ENCODE results near the gene CTBP2. TPM values are rescaled to one million over a fixed set of nuclear protein-coding genes. Genes with fewer than 3 reads are reported as not detected.

CTBP2 gene
- total RNA-seq, 3 donors from 2014 or later, result 53.1 to 91.2 (median 65.9) TPM

DNA sequence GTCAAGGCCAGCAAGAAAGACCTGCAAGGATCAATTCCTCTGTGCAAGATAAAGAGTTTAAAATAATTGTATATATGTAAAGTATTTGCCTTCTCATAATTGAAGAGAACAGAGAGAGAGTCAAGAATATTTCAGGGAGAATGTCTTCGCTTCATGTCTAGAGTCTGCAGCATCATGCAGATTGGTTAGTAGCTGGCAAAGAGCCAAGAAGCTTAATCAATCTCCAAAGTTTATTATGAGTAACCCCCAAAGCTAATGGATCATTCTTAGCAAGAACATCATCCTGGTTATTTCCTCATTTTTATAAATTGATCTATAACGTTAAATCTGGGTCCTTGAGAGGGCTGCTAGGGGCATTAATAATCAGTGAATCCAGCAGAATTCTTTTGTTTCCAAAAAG lies 38.9 kb upstream of the CTBP2 start:
- intact Hi-C loops (cut with DNase I; ENCODE audit: low total_unique reads), result no loop called here
- DNase-seq (ENCODE audit: low spot score in 2 of 2), result no peak
- H3K9me3 ChIP-seq, result no peaks in the 10 kb centered on the region
- no peaks in the 10 kb centered on the region for H3K27me3 ChIP-seq
- H3K4me1 ChIP-seq, result no peaks in the 10 kb centered on the region
- no peak overlapping the region for H3K4me3 ChIP-seq
- TF ChIP-seq POLR2A (IDR thresholded peaks at IDR 0.05), result no peak
- no peak for TF ChIP-seq POLR2AphosphoS5 (IDR thresholded peaks at IDR 0.05)
- TF ChIP-seq, protein P1, sequence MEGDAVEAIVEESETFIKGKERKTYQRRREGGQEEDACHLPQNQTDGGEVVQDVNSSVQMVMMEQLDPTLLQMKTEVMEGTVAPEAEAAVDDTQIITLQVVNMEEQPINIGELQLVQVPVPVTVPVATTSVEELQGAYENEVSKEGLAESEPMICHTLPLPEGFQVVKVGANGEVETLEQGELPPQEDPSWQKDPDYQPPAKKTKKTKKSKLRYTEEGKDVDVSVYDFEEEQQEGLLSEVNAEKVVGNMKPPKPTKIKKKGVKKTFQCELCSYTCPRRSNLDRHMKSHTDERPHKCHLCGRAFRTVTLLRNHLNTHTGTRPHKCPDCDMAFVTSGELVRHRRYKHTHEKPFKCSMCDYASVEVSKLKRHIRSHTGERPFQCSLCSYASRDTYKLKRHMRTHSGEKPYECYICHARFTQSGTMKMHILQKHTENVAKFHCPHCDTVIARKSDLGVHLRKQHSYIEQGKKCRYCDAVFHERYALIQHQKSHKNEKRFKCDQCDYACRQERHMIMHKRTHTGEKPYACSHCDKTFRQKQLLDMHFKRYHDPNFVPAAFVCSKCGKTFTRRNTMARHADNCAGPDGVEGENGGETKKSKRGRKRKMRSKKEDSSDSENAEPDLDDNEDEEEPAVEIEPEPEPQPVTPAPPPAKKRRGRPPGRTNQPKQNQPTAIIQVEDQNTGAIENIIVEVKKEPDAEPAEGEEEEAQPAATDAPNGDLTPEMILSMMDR (IDR thresholded peaks at IDR 0.05), result no peak
- no peaks in the 10 kb centered on the region for H3K36me3 ChIP-seq
- H3K27ac ChIP-seq, result no peak overlapping the region

DNA sequence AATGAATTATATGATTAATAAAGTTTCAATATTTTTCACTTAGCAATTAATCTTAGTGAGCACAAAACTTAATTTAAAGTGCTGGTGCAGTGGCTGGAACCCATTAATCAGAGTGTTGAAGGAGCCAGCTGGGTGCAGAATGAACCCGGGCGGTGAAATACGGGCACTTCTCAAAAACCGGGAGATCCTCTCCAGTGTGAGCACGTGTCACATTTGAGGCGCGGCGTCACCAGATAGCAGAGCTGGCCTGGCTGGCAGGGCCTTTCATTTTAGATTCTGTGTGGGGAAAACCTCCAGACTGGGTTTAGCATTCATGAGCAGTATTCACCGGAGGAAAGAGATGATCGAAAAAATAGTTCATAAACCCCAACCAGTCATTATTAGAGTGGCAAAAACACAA lies 34.5 kb upstream of the CTBP2 start:
- no peaks in the 10 kb centered on the region for H3K27me3 ChIP-seq
- no peak for TF ChIP-seq POLR2A (IDR thresholded peaks at IDR 0.05)
- no peak for TF ChIP-seq POLR2AphosphoS5 (IDR thresholded peaks at IDR 0.05)
- TF ChIP-seq, protein P1 (IDR thresholded peaks at IDR 0.05), result no peak
- H3K9me3 ChIP-seq, result no peaks in the 10 kb centered on the region
- no peak overlapping the region for H3K4me3 ChIP-seq
- H3K27ac ChIP-seq, result no peak overlapping the region
- DNase-seq (ENCODE audit: low spot score in 2 of 2), result no peak
- no peaks in the 10 kb centered on the region for H3K36me3 ChIP-seq
- intact Hi-C loops (cut with DNase I; ENCODE audit: low total_unique reads), result no loop called here
- H3K4me1 ChIP-seq, result no peaks in the 10 kb centered on the region

DNA sequence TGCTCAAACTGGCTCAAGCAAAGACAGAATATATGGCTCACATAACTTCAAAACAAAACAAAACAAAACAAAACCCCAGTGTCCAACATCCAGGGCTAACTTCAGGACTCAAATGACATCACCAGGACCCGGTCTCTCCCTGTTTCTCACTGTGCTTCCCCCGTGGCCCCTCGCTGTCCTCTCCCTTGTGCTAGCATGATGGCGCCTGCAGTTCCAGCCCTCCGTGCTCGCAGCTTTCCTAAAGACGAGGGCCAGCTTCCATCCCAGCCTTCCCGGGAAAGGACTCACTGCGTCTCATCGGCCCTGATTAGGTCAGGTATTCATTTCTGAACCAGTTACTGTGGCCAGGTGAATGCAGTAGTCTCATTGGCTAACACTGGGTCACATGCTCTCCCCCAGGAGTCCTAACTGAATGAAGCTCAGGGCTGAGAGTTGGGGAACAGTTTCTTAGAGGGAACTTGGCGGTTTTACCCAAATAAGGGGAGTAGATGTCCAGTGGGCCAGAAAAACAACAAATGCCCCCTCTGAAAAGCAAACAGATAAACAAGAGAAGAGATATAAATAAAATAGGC lies 33.0 kb upstream of the CTBP2 start:
- no peak for DNase-seq (ENCODE audit: low spot score in 2 of 2)
- Histone ChIP-seq H3K36me3 (no peaks in the 10 kb centered on the region), H3K27ac (no peak overlapping the region), H3K4me3 (no peak overlapping the region), H3K9me3 (no peaks in the 10 kb centered on the region), H3K27me3 (no peaks in the 10 kb centered on the region), H3K4me1 (no peaks in the 10 kb centered on the region)
- intact Hi-C loops (cut with DNase I; ENCODE audit: low total_unique reads), result no loop called here
- TF ChIP-seq POLR2A (IDR thresholded peaks at IDR 0.05) (no peak), POLR2AphosphoS5 (IDR thresholded peaks at IDR 0.05) (no peak)
- TF ChIP-seq, protein P1 (IDR thresholded peaks at IDR 0.05), result no peak

DNA sequence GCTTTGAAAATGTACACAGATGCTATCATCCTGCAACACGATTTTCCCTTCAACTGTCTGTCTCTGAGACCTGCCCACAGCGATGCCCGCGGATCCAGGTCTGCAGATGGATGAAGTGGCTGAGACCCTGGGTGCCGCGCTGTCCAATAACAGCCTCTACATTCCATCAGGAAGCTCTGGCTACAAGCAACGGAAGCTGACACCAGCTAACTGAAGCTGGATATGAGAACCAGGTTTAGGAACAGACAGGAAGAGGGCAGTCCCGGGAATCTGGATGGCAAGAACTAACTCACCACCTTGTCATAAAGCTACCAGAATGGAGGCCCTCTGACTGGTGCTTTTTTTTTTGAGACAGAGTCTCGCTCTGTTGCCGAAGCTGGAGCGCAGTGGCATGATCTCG lies 32.3 kb upstream of the CTBP2 start:
- H3K4me3 ChIP-seq, result no peak overlapping the region
- H3K4me1 ChIP-seq, result no peaks in the 10 kb centered on the region
- H3K36me3 ChIP-seq, result no peaks in the 10 kb centered on the region
- H3K27ac ChIP-seq, result no peak overlapping the region
- no peaks in the 10 kb centered on the region for H3K9me3 ChIP-seq
- no peaks in the 10 kb centered on the region for H3K27me3 ChIP-seq
- intact Hi-C loops (cut with DNase I; ENCODE audit: low total_unique reads), result no loop called here
- no peak for DNase-seq (ENCODE audit: low spot score in 2 of 2)
- TF ChIP-seq POLR2A (IDR thresholded peaks at IDR 0.05), result no peak
- TF ChIP-seq, protein P1 (IDR thresholded peaks at IDR 0.05), result no peak

DNA sequence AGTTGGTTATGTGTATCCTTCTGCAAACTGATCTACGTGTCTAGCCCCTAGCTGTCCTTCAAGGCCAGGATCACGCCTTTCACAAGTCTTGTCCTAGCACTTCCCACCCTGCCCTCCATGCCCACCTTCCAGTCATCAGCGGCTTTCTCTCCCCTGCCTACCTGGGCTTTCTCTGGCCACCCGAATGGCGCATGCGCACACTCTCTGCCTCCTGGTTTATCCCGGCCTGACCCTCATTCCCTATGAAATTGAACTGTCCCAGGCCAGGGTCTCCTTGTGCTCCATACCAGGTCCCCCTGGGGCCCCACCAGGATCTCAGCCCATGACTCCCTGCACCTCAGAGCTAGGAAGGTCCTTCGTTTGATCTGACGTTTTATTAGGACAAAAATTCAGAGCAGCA lies 31.6 kb upstream of the CTBP2 start:
- intact Hi-C loops (cut with DNase I; ENCODE audit: low total_unique reads), result no loop called here
- DNase-seq (ENCODE audit: low spot score in 2 of 2), result no peak
- no peaks in the 10 kb centered on the region for H3K27me3 ChIP-seq
- H3K27ac ChIP-seq, result no peak overlapping the region
- no peak for TF ChIP-seq POLR2AphosphoS5 (IDR thresholded peaks at IDR 0.05)
- TF ChIP-seq, protein P1 (IDR thresholded peaks at IDR 0.05), result no peak
- no peak for TF ChIP-seq POLR2A (IDR thresholded peaks at IDR 0.05)
- no peaks in the 10 kb centered on the region for H3K4me1 ChIP-seq
- H3K36me3 ChIP-seq, result no peaks in the 10 kb centered on the region
- no peak overlapping the region for H3K4me3 ChIP-seq
- no peaks in the 10 kb centered on the region for H3K9me3 ChIP-seq

All from breast epithelium (tissue), 4 donors.